ENCODE results near the gene MRFAP1.

Gene MRFAP1

GRCh38 chr4:6659897-6660296, 19.4 kb downstream of the MRFAP1 start:
- H3K36me3 ChIP-seq (replicated peaks; ENCODE audit: low read depth, low read length): no peaks in the 10 kb centered on the region
- H3K4me2 ChIP-seq (ENCODE audit: low read length): no peak overlapping the region
- no peak for TF ChIP-seq CTCF (IDR thresholded peaks at IDR 0.05; ENCODE audit: low read depth, low read length)
- no peak for TF ChIP-seq EZH2phosphoT487 (IDR thresholded peaks at IDR 0.05; ENCODE audit: low read depth)
- H2AFZ ChIP-seq (ENCODE audit: low read depth, low read length): no peak overlapping the region
- H3K4me1 ChIP-seq (ENCODE audit: low read length): no peaks in the 10 kb centered on the region
- no peak overlapping the region for H3K4me3 ChIP-seq (ENCODE audit: low read length)
- H4K20me1 ChIP-seq (ENCODE audit: insufficient read depth, low read length): no peaks in the 10 kb centered on the region
- no peaks in the 10 kb centered on the region for H3K9me3 ChIP-seq (ENCODE audit: insufficient read depth, low read length)
- no peak overlapping the region for H3K9ac ChIP-seq (ENCODE audit: low read length)
- no peak overlapping the region for H3K27ac ChIP-seq (ENCODE audit: low read length)
- no peaks in the 10 kb centered on the region for H3K79me2 ChIP-seq (ENCODE audit: low read length)
- peaks cover 4% of the 10 kb centered on the region; the same call in 1 of the 2 replicates for H3K27me3 ChIP-seq (ENCODE audit: low read depth, low read length)

DNA sequence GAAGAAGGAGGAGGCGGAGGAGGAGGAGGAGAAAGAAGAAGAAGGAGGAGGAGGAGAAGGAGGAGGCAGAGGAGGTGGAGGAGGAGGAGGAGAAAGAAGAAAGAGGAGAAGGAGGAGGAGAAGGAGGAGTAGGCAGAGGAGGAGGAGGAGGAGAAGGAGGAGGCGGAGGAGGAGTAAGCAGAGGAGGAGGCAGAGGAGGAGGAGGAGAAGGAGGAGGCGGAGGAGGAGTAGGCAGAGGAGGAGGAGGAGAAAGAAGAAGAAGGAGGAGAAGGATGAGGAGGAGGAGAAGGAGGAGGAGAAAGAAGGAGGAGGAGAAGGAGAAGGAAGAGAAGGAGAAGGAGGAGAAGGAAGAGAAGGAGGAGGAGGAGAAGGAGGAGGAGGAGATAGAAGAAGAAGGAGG, 19.9 kb downstream of the MRFAP1 start:
- TF ChIP-seq EZH2phosphoT487 (IDR thresholded peaks at IDR 0.05; ENCODE audit: low read depth) (no peak), CTCF (IDR thresholded peaks at IDR 0.05; ENCODE audit: low read depth, low read length) (no peak)
- no peak overlapping the region for H3K9ac ChIP-seq (ENCODE audit: low read length)
- H3K4me3 ChIP-seq (ENCODE audit: low read length): no peak overlapping the region
- no peaks in the 10 kb centered on the region for H3K4me1 ChIP-seq (ENCODE audit: low read length)
- no peak overlapping the region for H3K27ac ChIP-seq (ENCODE audit: low read length)
- H3K9me3 ChIP-seq (ENCODE audit: insufficient read depth, low read length): no peaks in the 10 kb centered on the region
- no peaks in the 10 kb centered on the region for H3K36me3 ChIP-seq (replicated peaks; ENCODE audit: low read depth, low read length)
- peaks cover 4% of the 10 kb centered on the region; the same call in 1 of the 2 replicates for H3K27me3 ChIP-seq (ENCODE audit: low read depth, low read length)
- H3K4me2 ChIP-seq (ENCODE audit: low read length): no peak overlapping the region
- no peaks in the 10 kb centered on the region for H3K79me2 ChIP-seq (ENCODE audit: low read length)
- H2AFZ ChIP-seq (ENCODE audit: low read depth, low read length): no peak overlapping the region
- no peaks in the 10 kb centered on the region for H4K20me1 ChIP-seq (ENCODE audit: insufficient read depth, low read length)

GRCh38 chr4:6662591-6662990, 22.1 kb downstream of the MRFAP1 start:
- Histone ChIP-seq H2AFZ (ENCODE audit: low read depth, low read length) (no peak overlapping the region), H3K4me3 (ENCODE audit: low read length) (no peak overlapping the region), H3K27me3 (ENCODE audit: low read depth, low read length) (peaks cover 4% of the 10 kb centered on the region; the same call in 1 of the 2 replicates), H3K36me3 (replicated peaks; ENCODE audit: low read depth, low read length) (no peaks in the 10 kb centered on the region), H3K27ac (ENCODE audit: low read length) (no peak overlapping the region), H3K9ac (ENCODE audit: low read length) (no peak overlapping the region), H3K4me2 (ENCODE audit: low read length) (no peak overlapping the region), H3K79me2 (ENCODE audit: low read length) (no peaks in the 10 kb centered on the region), H3K4me1 (ENCODE audit: low read length) (no peaks in the 10 kb centered on the region), H3K9me3 (ENCODE audit: insufficient read depth, low read length) (no peaks in the 10 kb centered on the region), H4K20me1 (ENCODE audit: insufficient read depth, low read length) (no peaks in the 10 kb centered on the region)
- TF ChIP-seq CTCF (IDR thresholded peaks at IDR 0.05; ENCODE audit: low read depth, low read length): no peak
- no peak for TF ChIP-seq EZH2phosphoT487 (IDR thresholded peaks at IDR 0.05; ENCODE audit: low read depth)

DNA sequence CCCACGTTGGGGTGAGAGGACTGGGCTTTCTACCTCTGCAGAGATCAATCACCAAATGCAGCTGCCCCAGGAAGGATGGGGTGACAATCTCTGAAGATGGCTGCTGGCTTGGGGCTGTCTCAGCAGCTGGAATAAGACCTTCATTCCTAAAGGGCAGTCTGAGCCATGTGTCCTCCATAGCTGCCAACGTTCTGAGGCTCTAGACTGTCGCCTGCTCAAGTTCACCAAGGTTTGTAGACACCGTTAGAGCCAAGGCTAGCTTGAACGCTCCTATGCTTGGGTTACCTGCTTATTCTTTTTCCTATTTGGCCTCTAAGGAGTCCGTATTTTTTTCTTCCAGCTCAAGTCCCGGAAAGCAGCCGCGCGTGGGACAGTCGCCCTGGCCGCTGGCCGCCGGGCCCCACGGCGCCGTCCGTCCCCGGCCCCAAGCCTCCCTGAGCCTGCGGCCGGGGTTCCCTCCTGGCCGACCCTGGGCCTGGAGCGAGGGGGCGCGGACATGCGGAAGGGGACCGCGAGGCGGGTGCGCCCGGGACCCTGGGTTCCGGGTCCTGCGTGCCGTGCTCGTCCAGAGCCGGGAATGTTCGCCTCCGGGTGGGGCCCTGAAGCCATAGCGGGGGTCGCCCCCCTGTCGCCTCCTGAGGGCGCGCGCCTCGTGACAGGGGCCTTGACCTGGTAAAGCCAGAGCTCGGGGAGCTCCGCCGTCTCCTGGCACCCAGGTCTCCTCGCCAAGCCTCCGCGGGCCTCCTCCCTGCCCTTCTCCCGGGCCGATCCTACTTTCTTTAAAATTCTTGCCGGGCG, 23.3 kb downstream of the MRFAP1 start:
- no peak overlapping the region for H3K4me2 ChIP-seq (ENCODE audit: low read length)
- no peak overlapping the region for H2AFZ ChIP-seq (ENCODE audit: low read depth, low read length)

More for the DNA sequence above, 23.3 kb downstream of the MRFAP1 start:
- Histone ChIP-seq H4K20me1 (ENCODE audit: insufficient read depth, low read length) (no peaks in the 10 kb centered on the region), H3K36me3 (replicated peaks; ENCODE audit: low read depth, low read length) (no peaks in the 10 kb centered on the region), H3K4me3 (ENCODE audit: low read length) (no peak overlapping the region), H3K9me3 (ENCODE audit: insufficient read depth, low read length) (no peaks in the 10 kb centered on the region), H3K9ac (ENCODE audit: low read length) (no peak overlapping the region), H3K79me2 (ENCODE audit: low read length) (no peaks in the 10 kb centered on the region), H3K4me1 (ENCODE audit: low read length) (no peaks in the 10 kb centered on the region), H3K27me3 (ENCODE audit: low read depth, low read length) (peaks cover 4% of the 10 kb centered on the region; the same call in 1 of the 2 replicates), H3K27ac (ENCODE audit: low read length) (no peak overlapping the region)
- TF ChIP-seq CTCF (IDR thresholded peaks at IDR 0.05; ENCODE audit: low read depth, low read length) (no peak), EZH2phosphoT487 (IDR thresholded peaks at IDR 0.05; ENCODE audit: low read depth) (no peak)
